ENCODE results near the gene STX2.
"Not testable (repeated sequence)": the region's sequence is repeated elsewhere in the genome, so short reads cannot be mapped to it uniquely, and the experiment has no call there.

Gene STX2

GRCh38 chr12:130795906-130796305 is 43.1 kb downstream of the STX2 start:
- no peak for DNase-seq

- DNase-seq = no peak
Measured at GRCh38 chr12:130793554-130793849, 45.5 kb downstream of the STX2 start.

GRCh38 chr12:130792821-130793553 is 46.1 kb downstream of the STX2 start:
- no peak for DNase-seq

GRCh38 chr12:130791629-130792028 is 47.4 kb downstream of the STX2 start:
- no peak for DNase-seq

- DNase-seq = no peak
Measured at GRCh38 chr12:130788515-130788914, 50.5 kb downstream of the STX2 start.

- DNase-seq = no peak
Measured at GRCh38 chr12:130787445-130788410, 51.3 kb downstream of the STX2 start.

- DNase-seq = no peak
Measured at GRCh38 chr12:130787041-130787440, 52.0 kb downstream of the STX2 start.

GRCh38 chr12:130783110-130783715 is 55.8 kb downstream of the STX2 start:
- DNase-seq = no peak

- not testable (repeated sequence) for DNase-seq
Measured at GRCh38 chr12:130782245-130782644, 56.8 kb downstream of the STX2 start.

- DNase-seq = no peak
Measured at GRCh38 chr12:130780880-130781575, 58.0 kb downstream of the STX2 start.

- DNase-seq = no peak
Measured at GRCh38 chr12:130780325-130780724, 58.7 kb downstream of the STX2 start.

GRCh38 chr12:130778776-130779175 is 60.3 kb downstream of the STX2 start:
- no peak for DNase-seq

- no peak for DNase-seq
Measured at GRCh38 chr12:130776857-130777339, 62.2 kb downstream of the STX2 start.

GRCh38 chr12:130775953-130776856 is 62.8 kb downstream of the STX2 start:
- DNase-seq = no peak

- DNase-seq = no peak
Measured at GRCh38 chr12:130770413-130771028, 68.5 kb downstream of the STX2 start.

- DNase-seq = no peak
Measured at GRCh38 chr12:130768120-130768519, 70.9 kb downstream of the STX2 start.

- DNase-seq = no peak
Measured at GRCh38 chr12:130766470-130766869, 72.6 kb downstream of the STX2 start.

GRCh38 chr12:130765186-130765659 is 73.8 kb downstream of the STX2 start:
- DNase-seq = no peak

GRCh38 chr12:130764475-130765185 is 74.4 kb downstream of the STX2 start:
- no peak for DNase-seq

GRCh38 chr12:130764073-130764472 is 75.0 kb downstream of the STX2 start:
- DNase-seq = no peak

- DNase-seq = no peak
Measured at GRCh38 chr12:130762319-130762675, 76.8 kb downstream of the STX2 start.

Measured in NCI-H187 (cell line).